Dendritic cell treated with granulocyte-macrophage colony-stimulating factor and Interleukin-4, amounts not matched to agents 40 ng/mL and 50 ng/mL, for 4 days (primary cell): ENCODE results near the gene ARHGAP26.
A peak's percentile ranks its signal among the peaks of the same experiment; 100 is the strongest.
"Not testable (repeated sequence)": the region's sequence is repeated elsewhere in the genome, so short reads cannot be mapped to it uniquely, and the experiment has no call there.

Experiments used
- H3K27ac Mint-ChIP-seq: one replicate; pipeline ENCODE4 v1.8.0; 2022; ENCODE audit warnings: mild to moderate bottlenecking, mixed read lengths
- H3K27me3 Mint-ChIP-seq: one replicate; pipeline ENCODE4 v1.8.0; 2022; ENCODE audit warnings: mild to moderate bottlenecking, mixed read lengths
- H3K36me3 Mint-ChIP-seq: one replicate; pipeline ENCODE4 v1.8.0; 2022; ENCODE audit warnings: low read depth, mixed read lengths
- H3K4me1 Mint-ChIP-seq: one replicate; pipeline ENCODE4 v1.8.0; 2022; ENCODE audit warnings: low read depth, mixed read lengths
- H3K4me3 Mint-ChIP-seq: one replicate; pipeline ENCODE4 v1.8.0; 2022; ENCODE audit warnings: mild to moderate bottlenecking, moderate library complexity, mixed read lengths
- H3K9me3 Mint-ChIP-seq: one replicate; pipeline ENCODE4 v1.8.0; 2022; ENCODE audit warnings: mixed read lengths
- intact Hi-C: fragments of 100-400 bp; cut with micrococcal nuclease; formaldehyde crosslinking; loops from one replicate; pipeline ENCODE4 v1.15.0; 2022

ARHGAP26 gene

DNA sequence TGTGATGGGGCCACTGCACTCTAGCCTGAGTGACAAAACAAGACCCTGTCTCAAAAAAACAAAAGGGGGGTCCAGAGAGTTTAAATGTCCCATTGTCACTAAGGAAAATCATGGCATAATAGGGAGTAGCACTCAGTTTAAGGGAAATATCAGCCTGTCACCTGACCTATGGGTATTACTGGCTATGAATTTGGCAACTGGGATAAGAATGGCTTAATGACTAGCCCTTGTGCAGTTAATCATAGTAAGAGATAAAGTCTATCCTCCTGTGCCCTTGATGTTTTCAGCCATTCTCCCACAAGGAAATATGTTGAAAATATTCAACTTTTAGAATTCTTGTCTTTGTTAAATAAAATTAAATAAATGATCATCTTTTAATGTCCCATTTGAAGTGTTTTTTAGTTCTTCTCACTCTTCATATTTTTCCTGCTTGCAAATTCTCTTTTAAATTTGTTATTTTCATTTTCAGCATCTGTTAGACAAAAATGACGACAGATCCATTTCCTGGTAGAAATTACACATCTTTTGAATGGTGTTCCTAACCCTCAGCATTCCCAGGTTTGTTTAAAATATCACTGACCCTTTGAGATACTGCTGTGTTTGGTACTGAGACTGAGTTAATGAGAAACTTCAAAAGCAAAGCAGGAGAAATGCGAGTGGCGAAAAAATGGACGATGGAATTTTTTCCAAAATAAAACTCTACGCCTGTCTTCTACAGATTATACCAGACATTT is 191.4 kb downstream of the ARHGAP26 start:
- H3K4me3 Mint-ChIP-seq: no peak overlapping the region
- intact Hi-C loops: loop anchor here (5.0 kb wide), 1 partner anchor 34 kb away; no protein-coding TSS in a partner anchor

DNA sequence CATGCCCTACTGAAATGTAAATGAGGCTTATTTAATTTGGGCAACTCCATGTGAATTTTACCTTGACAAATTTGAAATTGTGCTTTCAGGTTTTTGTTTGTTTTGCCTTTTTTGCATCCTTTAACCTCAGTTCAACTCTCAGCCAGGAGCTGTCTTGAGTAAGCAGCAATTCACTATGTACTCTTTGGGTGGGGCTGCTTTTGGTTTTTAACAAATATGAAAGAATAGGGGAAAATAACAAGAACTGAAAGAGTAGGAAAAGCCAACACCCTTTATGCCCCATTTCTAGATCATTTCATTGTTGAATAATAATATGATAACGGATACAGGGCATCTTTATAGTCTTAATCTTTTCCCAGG is 192.0 kb downstream of the ARHGAP26 start:
- Mint-ChIP-seq H3K4me3 (no peak overlapping the region), H3K27ac (peak overlapping the region; percentile 15), H3K4me1 (peaks cover 38% of the 10 kb centered on the region), H3K36me3 (peaks cover 35% of the 10 kb centered on the region), H3K27me3 (no peaks in the 10 kb centered on the region), H3K9me3 (no peaks in the 10 kb centered on the region)
- intact Hi-C loops: loop anchor here (5.0 kb wide), 1 partner anchor 35 kb away; no protein-coding TSS in a partner anchor

More for the DNA sequence above, 191.4 kb downstream of the ARHGAP26 start:
- Mint-ChIP-seq H3K36me3 (peaks cover 35% of the 10 kb centered on the region), H3K9me3 (no peaks in the 10 kb centered on the region), H3K27ac (peak overlapping the region; percentile 15), H3K27me3 (no peaks in the 10 kb centered on the region), H3K4me1 (peaks cover 43% of the 10 kb centered on the region)

DNA sequence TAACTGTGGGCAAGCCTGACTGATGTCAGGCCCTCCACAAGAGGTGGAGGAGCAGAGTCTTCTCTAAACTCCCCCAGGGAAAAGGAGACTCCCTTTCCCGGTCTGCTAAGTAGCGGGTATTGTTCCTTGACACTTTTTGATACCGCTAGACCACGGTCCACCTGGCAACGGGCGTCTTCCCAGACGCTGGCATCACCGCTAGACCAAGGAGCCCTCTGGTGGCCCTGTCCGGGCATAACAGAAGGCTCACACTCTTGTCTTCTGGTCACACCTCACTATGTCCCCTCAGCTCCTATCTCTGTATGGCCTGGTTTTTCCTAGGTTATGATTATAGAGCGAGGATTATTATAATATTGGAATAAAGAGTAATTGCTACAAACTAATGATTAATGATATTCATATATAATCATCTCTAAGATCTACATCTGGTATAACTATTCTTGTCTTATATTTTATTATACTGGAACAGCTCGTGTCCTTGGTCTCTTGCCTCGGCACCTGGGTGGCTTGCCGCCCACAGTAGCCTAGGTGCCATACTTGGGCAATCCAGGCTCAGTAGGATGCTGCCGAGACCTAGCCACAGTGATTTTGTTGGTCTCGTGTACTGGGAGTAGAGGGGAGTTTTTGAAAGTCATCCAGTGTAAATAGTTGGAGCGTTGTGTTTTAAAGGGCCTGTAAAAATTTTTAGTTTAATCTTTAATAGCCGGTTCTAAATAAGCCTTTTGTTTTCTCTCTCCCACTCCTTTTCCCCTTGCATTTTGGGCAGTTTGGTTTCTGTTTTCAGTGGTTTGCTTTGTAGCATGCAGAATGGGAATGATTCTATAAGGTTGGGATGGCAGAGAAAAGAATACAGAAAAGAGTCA is 195.3 kb downstream of the ARHGAP26 start:
- H3K27ac Mint-ChIP-seq, H3K4me3 Mint-ChIP-seq, intact Hi-C loops, H3K27me3 Mint-ChIP-seq, H3K9me3 Mint-ChIP-seq: not testable (repeated sequence)
- Mint-ChIP-seq H3K36me3 (peaks cover 53% of the 10 kb centered on the region), H3K4me1 (peaks cover 34% of the 10 kb centered on the region)

DNA sequence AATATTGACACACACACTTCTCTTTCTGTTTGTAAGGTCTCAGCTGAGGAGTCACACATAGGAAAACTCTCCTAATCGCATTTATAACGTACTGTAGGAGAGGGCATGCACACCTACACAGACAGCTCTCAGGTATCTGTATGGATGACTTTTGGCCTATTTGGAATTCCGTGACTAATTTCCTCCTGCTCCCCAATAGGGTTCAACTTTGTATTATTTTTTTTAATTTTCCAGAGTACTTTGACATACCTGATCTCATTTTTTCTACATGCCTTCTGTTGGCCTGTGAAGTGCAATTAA is 195.9 kb downstream of the ARHGAP26 start:
- intact Hi-C loops: no loop called here
- Mint-ChIP-seq H3K27me3 (no peaks in the 10 kb centered on the region), H3K27ac (no peak overlapping the region)

DNA sequence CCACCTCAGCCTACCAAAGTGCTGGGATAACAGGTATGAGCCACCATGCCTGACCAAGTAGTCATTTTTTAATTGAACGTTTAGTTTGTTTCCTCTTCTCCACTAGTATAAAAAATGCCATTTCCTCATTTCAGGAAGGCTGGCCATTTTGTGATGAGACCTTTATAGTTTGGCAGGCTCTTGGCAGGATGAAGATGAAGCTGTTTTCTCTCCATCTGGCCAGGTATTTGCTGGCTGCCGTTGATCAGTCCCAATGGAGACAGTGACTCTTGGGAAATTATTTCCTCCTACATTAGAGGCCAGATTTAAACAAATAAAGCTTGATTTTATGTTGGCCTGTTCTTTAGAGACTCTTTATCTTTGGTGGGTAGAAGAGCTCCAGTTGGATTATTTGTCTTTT is 199.0 kb downstream of the ARHGAP26 start:
- Mint-ChIP-seq H3K36me3 (peaks cover 40% of the 10 kb centered on the region), H3K4me1 (peaks cover 47% of the 10 kb centered on the region), H3K27ac (peak overlapping the region; percentile 28), H3K9me3 (no peaks in the 10 kb centered on the region), H3K4me3 (no peak overlapping the region), H3K27me3 (no peaks in the 10 kb centered on the region)
- intact Hi-C loops: no loop called here

More for the DNA sequence above, 195.9 kb downstream of the ARHGAP26 start:
- Mint-ChIP-seq H3K36me3 (peaks cover 56% of the 10 kb centered on the region), H3K9me3 (no peaks in the 10 kb centered on the region), H3K4me3 (no peak overlapping the region), H3K4me1 (peaks cover 35% of the 10 kb centered on the region)

DNA sequence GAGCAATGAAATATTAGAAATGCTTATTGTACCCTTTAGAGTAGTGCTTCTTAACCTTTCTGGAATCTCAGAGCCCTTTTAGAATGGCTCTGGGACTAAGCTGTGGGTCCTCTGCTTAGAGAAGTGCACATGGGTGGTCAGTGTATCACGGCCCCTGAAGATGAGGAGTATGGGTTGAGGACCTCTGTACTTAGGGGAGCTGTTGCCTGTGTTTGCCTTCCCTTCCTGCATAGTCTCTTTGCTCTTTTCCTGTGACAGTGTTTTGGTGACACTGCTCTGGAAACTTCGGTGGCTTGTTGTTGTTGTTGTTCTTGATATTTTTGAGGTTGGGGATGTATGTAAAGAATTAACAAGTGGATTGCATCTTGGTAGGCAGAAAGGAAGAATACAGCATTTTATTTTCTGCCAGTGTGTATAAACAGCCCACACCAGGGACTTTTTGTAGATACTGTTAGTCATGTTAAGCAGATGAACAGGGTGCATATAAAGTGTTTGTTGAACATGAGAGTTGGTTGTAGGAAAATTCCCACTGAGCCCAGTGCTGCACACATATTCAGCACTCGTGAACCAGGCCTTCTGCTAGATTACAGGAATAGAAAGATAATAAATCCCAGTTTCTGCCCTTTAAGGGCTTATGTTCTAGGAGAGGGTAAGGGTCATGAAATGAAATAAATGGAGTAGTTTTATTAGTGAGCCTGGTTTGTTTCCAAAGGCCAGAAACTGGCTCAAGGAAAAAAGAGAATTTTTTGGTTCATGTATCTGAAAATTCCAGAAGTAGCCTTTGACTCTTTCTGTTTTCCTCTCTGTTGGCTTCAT is 199.7 kb downstream of the ARHGAP26 start:
- intact Hi-C loops: no loop called here
- Mint-ChIP-seq H3K27me3 (no peaks in the 10 kb centered on the region), H3K9me3 (no peaks in the 10 kb centered on the region), H3K4me1 (peaks cover 46% of the 10 kb centered on the region), H3K27ac (peak overlapping the region; percentile 28), H3K4me3 (no peak overlapping the region), H3K36me3 (peaks cover 38% of the 10 kb centered on the region)

DNA sequence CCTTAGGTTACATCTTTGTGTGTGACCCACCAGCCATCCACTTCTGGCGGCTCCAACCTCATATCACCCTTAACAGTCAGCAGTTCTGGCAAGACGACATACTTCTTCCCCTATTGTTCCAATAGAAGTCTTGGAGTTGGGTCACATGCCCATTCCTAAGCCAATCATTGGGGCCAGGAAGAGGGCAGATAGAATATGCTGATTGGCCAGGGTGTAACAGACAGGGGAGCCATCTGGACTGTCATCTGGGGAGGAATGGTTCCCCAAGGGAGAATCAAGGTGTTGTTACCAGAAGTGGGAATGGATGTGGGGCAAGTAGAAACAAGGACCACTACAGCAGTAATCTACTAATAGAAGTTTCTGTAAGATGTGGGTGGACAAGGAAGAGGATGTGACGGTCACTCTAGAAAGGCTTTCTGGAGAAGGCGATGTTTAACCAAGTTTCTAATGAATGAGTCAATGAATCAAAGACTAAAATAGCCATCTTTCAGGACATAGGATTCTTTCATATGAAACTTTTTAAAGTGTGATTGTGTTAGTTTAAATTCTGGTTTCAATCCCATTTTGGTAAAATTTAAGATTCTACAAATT is 200.4 kb downstream of the ARHGAP26 start:
- Mint-ChIP-seq H3K4me3 (no peak overlapping the region), H3K36me3 (peaks cover 38% of the 10 kb centered on the region), H3K27me3 (no peaks in the 10 kb centered on the region), H3K9me3 (no peaks in the 10 kb centered on the region), H3K27ac (peak overlapping the region; percentile 12), H3K4me1 (peaks cover 46% of the 10 kb centered on the region)
- intact Hi-C loops: no loop called here

DNA sequence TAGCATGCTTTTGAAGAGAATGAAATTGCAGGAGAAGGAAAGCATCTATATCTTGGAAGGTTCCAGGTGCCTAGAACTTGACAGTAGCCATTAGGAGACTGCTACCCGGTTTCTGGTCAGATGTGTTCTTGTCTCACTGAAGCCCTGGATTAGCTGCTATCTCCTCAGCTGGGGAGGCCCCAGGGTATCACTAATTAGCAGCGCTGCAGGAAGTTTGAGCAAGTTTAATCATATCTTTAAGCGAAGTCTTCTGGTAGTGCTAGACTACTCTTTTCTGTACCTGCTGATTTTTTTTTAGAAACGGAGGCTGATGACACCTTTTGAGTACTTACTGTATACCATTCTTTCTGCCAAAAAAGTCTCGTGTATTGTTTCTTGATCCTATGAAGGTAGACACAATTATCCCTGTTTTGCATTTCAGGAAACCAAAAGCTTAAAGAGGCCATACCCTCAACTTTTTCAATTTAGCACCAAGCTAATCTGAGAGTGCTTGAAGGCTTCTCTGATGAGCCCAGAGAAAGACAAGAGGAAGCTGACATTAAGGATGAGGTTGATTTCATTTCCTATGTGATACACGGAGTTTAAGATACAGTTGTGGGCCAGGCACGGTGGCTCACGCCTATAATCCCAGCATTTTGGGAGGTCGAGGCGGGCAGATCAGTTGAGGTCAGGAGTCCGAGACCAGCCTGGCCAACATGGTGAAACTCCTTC is 201.3 kb downstream of the ARHGAP26 start:
- peaks cover 46% of the 10 kb centered on the region for H3K4me1 Mint-ChIP-seq
- intact Hi-C loops: no loop called here
- no peak overlapping the region for H3K4me3 Mint-ChIP-seq
- peak overlapping the region; percentile 55 for H3K27ac Mint-ChIP-seq
- peaks cover 33% of the 10 kb centered on the region for H3K36me3 Mint-ChIP-seq
- H3K27me3 Mint-ChIP-seq: no peaks in the 10 kb centered on the region
- no peaks in the 10 kb centered on the region for H3K9me3 Mint-ChIP-seq

DNA sequence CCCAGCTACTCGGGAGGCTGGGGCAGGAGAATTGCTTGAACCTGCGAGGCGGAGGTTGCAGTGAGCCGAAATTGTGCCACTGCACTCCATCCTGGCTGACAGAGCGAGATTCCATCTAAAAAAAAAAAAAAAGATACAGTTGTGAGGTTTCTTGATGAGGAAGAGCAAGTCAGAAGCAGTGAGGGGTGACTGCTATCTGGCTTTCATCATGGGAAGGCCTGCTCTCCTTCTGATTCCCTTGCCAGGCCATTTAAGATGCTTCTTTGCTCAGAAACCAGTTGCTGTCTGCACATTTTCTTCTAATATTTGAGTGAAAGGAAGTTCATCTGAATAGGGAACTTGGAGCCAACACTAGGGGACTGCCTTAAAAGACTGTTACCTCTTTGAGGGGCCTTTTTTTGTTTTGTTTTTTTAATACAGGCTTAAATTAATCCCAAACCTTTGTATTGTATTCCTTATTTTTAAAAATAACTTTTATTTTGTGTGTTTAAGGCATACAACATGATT is 201.9 kb downstream of the ARHGAP26 start:
- Mint-ChIP-seq H3K27ac (peak overlapping the region; percentile 55), H3K9me3 (no peaks in the 10 kb centered on the region), H3K4me3 (no peak overlapping the region), H3K36me3 (peaks cover 28% of the 10 kb centered on the region), H3K27me3 (no peaks in the 10 kb centered on the region), H3K4me1 (peaks cover 53% of the 10 kb centered on the region)
- intact Hi-C loops: no loop called here

DNA sequence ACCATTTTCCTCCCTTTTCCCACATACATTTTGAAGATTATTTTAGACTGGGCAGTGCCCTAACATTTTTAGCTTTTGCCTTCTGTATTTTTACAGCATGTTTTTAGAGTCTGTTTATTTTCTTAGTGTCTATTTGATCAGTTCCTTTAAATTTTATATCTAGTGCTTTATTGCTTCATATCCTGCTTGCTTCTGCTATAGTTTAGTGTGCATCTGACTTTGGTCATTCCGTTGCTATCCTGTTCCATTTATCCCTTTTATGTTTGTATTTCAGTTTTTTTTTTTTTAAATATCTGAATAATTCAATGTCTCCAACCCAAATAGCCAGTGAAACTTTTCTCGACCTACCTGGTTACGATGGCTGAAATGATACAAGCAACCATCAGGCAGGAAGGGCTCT is 203.8 kb downstream of the ARHGAP26 start:
- no peaks in the 10 kb centered on the region for H3K27me3 Mint-ChIP-seq
- H3K4me3 Mint-ChIP-seq: no peak overlapping the region
- peaks cover 19% of the 10 kb centered on the region for H3K36me3 Mint-ChIP-seq
- peaks cover 69% of the 10 kb centered on the region for H3K4me1 Mint-ChIP-seq
- H3K27ac Mint-ChIP-seq: peak overlapping the region; percentile 25
- no peaks in the 10 kb centered on the region for H3K9me3 Mint-ChIP-seq
- intact Hi-C loops: no loop called here

DNA sequence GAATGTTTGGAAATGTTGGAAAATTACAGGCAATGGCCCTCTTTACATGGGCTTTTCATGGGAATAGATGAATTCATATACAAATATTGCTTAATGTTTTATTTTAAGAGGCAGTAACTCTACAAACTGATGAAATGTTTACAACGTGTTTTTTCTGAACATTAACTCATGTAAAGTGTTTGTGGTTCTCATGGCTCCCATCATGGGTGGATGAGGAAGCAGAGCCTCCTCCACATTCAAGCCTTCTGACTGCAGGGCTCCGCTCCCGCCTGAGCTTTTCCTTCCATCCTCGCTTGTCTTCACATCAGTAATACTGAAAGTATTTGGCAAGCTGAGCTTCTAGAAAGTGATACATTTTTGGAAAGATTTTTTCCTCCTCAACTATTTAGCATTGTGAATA is 204.2 kb downstream of the ARHGAP26 start:
- H3K27ac Mint-ChIP-seq: peak overlapping the region; percentile 25
- peaks cover 73% of the 10 kb centered on the region for H3K4me1 Mint-ChIP-seq
- H3K27me3 Mint-ChIP-seq: no peaks in the 10 kb centered on the region
- H3K36me3 Mint-ChIP-seq: peaks cover 19% of the 10 kb centered on the region
- intact Hi-C loops: no loop called here
- no peaks in the 10 kb centered on the region for H3K9me3 Mint-ChIP-seq
- no peak overlapping the region for H3K4me3 Mint-ChIP-seq

DNA sequence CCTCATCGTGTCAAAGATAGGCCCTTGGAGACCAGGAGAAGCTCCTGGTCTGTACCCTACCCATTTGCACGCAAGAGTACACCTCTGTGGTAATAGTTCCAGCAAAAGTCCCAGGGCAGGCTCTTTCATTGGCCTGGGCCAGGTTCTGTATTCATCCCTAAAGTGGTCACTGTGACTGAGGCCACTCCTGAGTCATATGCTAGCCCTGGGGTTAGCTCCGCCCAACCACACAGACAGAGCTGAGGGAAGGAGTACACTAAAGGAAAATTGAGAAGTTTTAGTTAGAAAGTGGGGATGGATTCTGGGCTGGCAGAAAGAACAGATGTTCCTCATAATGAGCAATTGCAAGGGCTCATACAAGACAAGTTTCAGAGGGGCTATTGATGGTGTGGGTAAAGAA is 206.7 kb downstream of the ARHGAP26 start:
- peaks cover 70% of the 10 kb centered on the region for H3K4me1 Mint-ChIP-seq
- H3K36me3 Mint-ChIP-seq: peaks cover 7% of the 10 kb centered on the region
- H3K9me3 Mint-ChIP-seq: no peaks in the 10 kb centered on the region
- peak overlapping the region; percentile 76 for H3K27ac Mint-ChIP-seq
- intact Hi-C loops: no loop called here
- H3K4me3 Mint-ChIP-seq: no peak overlapping the region
- no peaks in the 10 kb centered on the region for H3K27me3 Mint-ChIP-seq
